ENCODE data around the gene CENPV.

CENPV gene

GRCh38 chr17:16374146-16374938 is 21.1 kb upstream of the CENPV start:
- Histone ChIP-seq H4K20me1 (ENCODE audit: low read depth, low read length) (no peaks in the 10 kb centered on the region), H3K9ac (ENCODE audit: low read length) (no peak overlapping the region), H3K9me3 (ENCODE audit: insufficient read depth, low read length) (no peaks in the 10 kb centered on the region), H3K4me2 (ENCODE audit: low read depth, low read length, poor library complexity, severe bottlenecking) (no peak overlapping the region), H3K79me2 (ENCODE audit: insufficient read depth, low read length) (no peaks in the 10 kb centered on the region), H3F3A (ENCODE audit: insufficient read depth) (0 out of 2 replicates have a peak, but pooled peaks cover 4% of the 10 kb centered on the region), H3K27ac (ENCODE audit: low read depth, low read length) (no peak overlapping the region), H3K27me3 (ENCODE audit: low read length) (no peaks in the 10 kb centered on the region), H3K4me3 (ENCODE audit: insufficient read depth, low read length, poor library complexity, severe bottlenecking) (no peak overlapping the region), H3K9me2 (replicated peaks; ENCODE audit: insufficient read depth, low read length) (no peaks in the 10 kb centered on the region), H3K36me3 (ENCODE audit: low read length) (no peaks in the 10 kb centered on the region), H2AFZ (ENCODE audit: low read depth, low read length, severe bottlenecking) (no peak overlapping the region)
- TF ChIP-seq CTCF (IDR thresholded peaks at IDR 0.05; ENCODE audit: insufficient read depth, low read length, poor library complexity, severe bottlenecking) = no peak
- no peak for TF ChIP-seq EZH2phosphoT487 (conservative IDR thresholded peaks at IDR 0.05; ENCODE audit: low read length)

GRCh38 chr17:16371742-16372141 is 18.5 kb upstream of the CENPV start:
- Histone ChIP-seq H3K9ac (ENCODE audit: low read length) (no peak overlapping the region), H3K9me3 (ENCODE audit: insufficient read depth, low read length) (no peaks in the 10 kb centered on the region), H3K4me2 (ENCODE audit: low read depth, low read length, poor library complexity, severe bottlenecking) (no peak overlapping the region), H3K27ac (ENCODE audit: low read depth, low read length) (no peak overlapping the region), H3K9me2 (replicated peaks; ENCODE audit: insufficient read depth, low read length) (no peaks in the 10 kb centered on the region), H3K79me2 (ENCODE audit: insufficient read depth, low read length) (no peaks in the 10 kb centered on the region), H3K36me3 (ENCODE audit: low read length) (no peaks in the 10 kb centered on the region), H3K27me3 (ENCODE audit: low read length) (no peaks in the 10 kb centered on the region), H2AFZ (ENCODE audit: low read depth, low read length, severe bottlenecking) (no peak overlapping the region), H4K20me1 (ENCODE audit: low read depth, low read length) (no peaks in the 10 kb centered on the region), H3F3A (ENCODE audit: insufficient read depth) (no peaks in the 10 kb centered on the region), H3K4me3 (ENCODE audit: insufficient read depth, low read length, poor library complexity, severe bottlenecking) (no peak overlapping the region)
- TF ChIP-seq EZH2phosphoT487 (conservative IDR thresholded peaks at IDR 0.05; ENCODE audit: low read length) = no peak
- TF ChIP-seq CTCF (IDR thresholded peaks at IDR 0.05; ENCODE audit: insufficient read depth, low read length, poor library complexity, severe bottlenecking) = no peak

DNA sequence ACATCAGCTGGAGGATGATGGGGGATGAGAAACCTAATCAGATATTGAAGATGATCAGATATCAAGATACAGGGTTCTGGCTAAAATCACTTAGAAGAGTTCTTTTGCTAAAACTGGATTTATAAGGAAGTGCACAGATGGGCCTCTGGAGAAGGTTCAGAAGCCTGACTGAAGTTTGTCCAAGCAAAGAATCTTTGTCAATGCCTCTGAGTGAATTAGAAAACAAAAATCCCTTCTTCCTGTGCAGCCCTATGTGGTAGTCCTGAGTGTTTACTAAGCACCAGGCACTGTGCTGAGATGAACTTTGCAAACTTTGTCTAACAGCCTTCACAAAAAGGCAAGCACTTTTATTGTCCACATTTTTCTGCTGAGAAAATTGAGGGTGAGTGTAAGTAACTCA is 11.4 kb upstream of the CENPV start:
- Histone ChIP-seq H3K9ac (ENCODE audit: low read length) (no peak overlapping the region), H3K4me2 (ENCODE audit: low read depth, low read length, poor library complexity, severe bottlenecking) (no peak overlapping the region), H3K4me3 (ENCODE audit: insufficient read depth, low read length, poor library complexity, severe bottlenecking) (no peak overlapping the region), H4K20me1 (ENCODE audit: low read depth, low read length) (no peaks in the 10 kb centered on the region), H3K27me3 (ENCODE audit: low read length) (no peaks in the 10 kb centered on the region), H3K79me2 (ENCODE audit: insufficient read depth, low read length) (no peaks in the 10 kb centered on the region), H3K27ac (ENCODE audit: low read depth, low read length) (no peak overlapping the region), H3K9me3 (ENCODE audit: insufficient read depth, low read length) (no peaks in the 10 kb centered on the region), H2AFZ (ENCODE audit: low read depth, low read length, severe bottlenecking) (no peak overlapping the region), H3K9me2 (replicated peaks; ENCODE audit: insufficient read depth, low read length) (no peaks in the 10 kb centered on the region), H3F3A (ENCODE audit: insufficient read depth) (no peaks in the 10 kb centered on the region), H3K36me3 (ENCODE audit: low read length) (no peaks in the 10 kb centered on the region)
- TF ChIP-seq CTCF (IDR thresholded peaks at IDR 0.05; ENCODE audit: insufficient read depth, low read length, poor library complexity, severe bottlenecking) (no peak), EZH2phosphoT487 (conservative IDR thresholded peaks at IDR 0.05; ENCODE audit: low read length) (no peak)

Measured in SU-DHL-6 (cell line).